CD14-positive monocyte (primary cell): Measurements from ENCODE around the gene DACT3. TPM values are rescaled to one million over a fixed set of nuclear protein-coding genes. Genes with fewer than 3 reads are reported as not detected.

Experiments
- DNase-seq, 3 donors: peaks; one replicate each; pipeline ENCODE4 v3.0.0-alpha.2; 2011 to 2022
- H2AFZ ChIP-seq: 2 replicates; pipeline ENCODE4 v1.6.0; 2012; ENCODE audit warnings: mild to moderate bottlenecking, low read depth, low read length, inconsistent platforms; ENCODE audit not compliant: insufficient read depth, poor library complexity, severe bottlenecking
- H3K27ac ChIP-seq, 2 donors: 1 replicate in 1 of 2; 2 replicates in 1 of 2; pipeline ENCODE4 v1.5.1; 2012 to 2013; ENCODE audit warnings: low read length in 2 of 2, control low read depth in 1 of 2, inconsistent platforms in 1 of 2, low read depth in 1 of 2, mild to moderate bottlenecking in 1 of 2
- H3K27me3 ChIP-seq, 2 donors: one replicate each; pipeline versions ENCODE4 v1.6.0 to v1.6.1; 2011 to 2013; ENCODE audit warnings: low read length in 2 of 2; ENCODE audit not compliant: control insufficient read depth in 2 of 2, insufficient read depth in 2 of 2
- H3K36me3 ChIP-seq, 2 donors: replicated peaks in 1 of 2; 1 replicate in 1 of 2; 2 replicates in 1 of 2; pipeline versions ENCODE4 v1.5.1 to v1.6.1; 2012 to 2013; ENCODE audit warnings: low read length in 2 of 2, control low read depth in 1 of 2, inconsistent platforms in 1 of 2, mild to moderate bottlenecking in 1 of 2; ENCODE audit not compliant: insufficient read depth in 2 of 2, control insufficient read depth in 1 of 2
- H3K4me1 ChIP-seq, 2 donors: 1 replicate in 1 of 2; 2 replicates in 1 of 2; pipeline versions ENCODE4 v1.5.1 to v1.6.1; 2012 to 2013; ENCODE audit warnings: low read length in 2 of 2, control low read depth in 1 of 2, inconsistent platforms in 1 of 2, mild to moderate bottlenecking in 1 of 2, moderate library complexity in 1 of 2; ENCODE audit not compliant: insufficient read depth in 2 of 2, control insufficient read depth in 1 of 2
- H3K4me2 ChIP-seq: replicated peaks from 2 replicates; pipeline ENCODE3; 2012; ENCODE audit warnings: low read length, moderate library complexity, mild to moderate bottlenecking; ENCODE audit not compliant: poor library complexity, severe bottlenecking; ENCODE audit errors: extremely low read depth
- H3K4me3 ChIP-seq, 3 experiments: fragments of 200-600 bp in 1 of 3; sonication (generic) in 1 of 3; replicated peaks in 1 of 3; 1 replicate in 2 of 3; 2 replicates in 1 of 3; pipeline ENCODE4 v1.5.1; 2011 to 2013; ENCODE audit warnings: low read length in 3 of 3, mild to moderate bottlenecking in 3 of 3, control low read depth in 2 of 3, low read depth in 2 of 3, inconsistent platforms in 1 of 3, moderate library complexity in 1 of 3
- H3K79me2 ChIP-seq: 2 replicates; pipeline ENCODE4 v1.6.0; 2012; ENCODE audit warnings: mild to moderate bottlenecking, control low read depth, inconsistent platforms, low read length, moderate library complexity; ENCODE audit not compliant: insufficient read depth
- H3K9ac ChIP-seq: 2 replicates; pipeline ENCODE4 v1.6.0; 2017; ENCODE audit warnings: low read length, mild to moderate bottlenecking; ENCODE audit not compliant: insufficient read depth, poor library complexity, severe bottlenecking
- H3K9me3 ChIP-seq, 2 donors: replicated peaks in 1 of 2; 1 replicate in 1 of 2; 2 replicates in 1 of 2; pipeline versions ENCODE4 v1.5.1 to v1.6.1; 2012 to 2013; ENCODE audit warnings: low read length in 2 of 2, control low read depth in 1 of 2; ENCODE audit not compliant: control insufficient read depth in 1 of 2, insufficient read depth in 1 of 2
- H4K20me1 ChIP-seq: 2 replicates; pipeline ENCODE4 v1.6.0; 2012; ENCODE audit warnings: mild to moderate bottlenecking, low read length, control low read depth, moderate library complexity; ENCODE audit not compliant: insufficient read depth
- H3K27ac Mint-ChIP-seq, 7 donors: one replicate each; pipeline ENCODE4 v1.8.0; 2020; ENCODE audit warnings: mild to moderate bottlenecking in 7 of 7, mixed read lengths in 7 of 7, moderate library complexity in 6 of 7, inconsistent platforms in 2 of 7
- H3K27me3 Mint-ChIP-seq, 3 donors: one replicate each; pipeline ENCODE4 v1.8.0; 2021 to 2022; ENCODE audit warnings: low read depth in 3 of 3, mild to moderate bottlenecking in 3 of 3, mixed read lengths in 3 of 3, moderate library complexity in 3 of 3, inconsistent platforms in 1 of 3
- H3K36me3 Mint-ChIP-seq, 2 donors: one replicate each; pipeline ENCODE4 v1.8.0; 2020; ENCODE audit warnings: mixed read lengths in 2 of 2, inconsistent platforms in 1 of 2, mild to moderate bottlenecking in 1 of 2
- H3K4me1 Mint-ChIP-seq: one replicate; pipeline ENCODE4 v1.8.0; 2020; ENCODE audit warnings: mild to moderate bottlenecking, mixed read lengths
- H3K4me3 Mint-ChIP-seq, 2 donors: one replicate each; pipeline ENCODE4 v1.8.0; 2020; ENCODE audit warnings: mild to moderate bottlenecking in 2 of 2, mixed read lengths in 2 of 2, moderate library complexity in 1 of 2
- H3K9me3 Mint-ChIP-seq, 7 donors: one replicate each; pipeline ENCODE4 v1.8.0; 2020 to 2022; ENCODE audit warnings: mixed read lengths in 7 of 7, mild to moderate bottlenecking in 6 of 7, moderate library complexity in 6 of 7, inconsistent platforms in 2 of 7
- CTCF ChIP-seq: fragments of 200-600 bp; IDR thresholded peaks from one replicate; pipeline ENCODE4 v1.8.0; 2022; ENCODE audit warnings: antibody characterized with exemption, mild to moderate bottlenecking
- WGBS: methylation state at CpG from one replicate; pipeline ENCODE4 v1.1.5; 2013; ENCODE audit warnings: missing lambda C conversion rate; ENCODE audit not compliant: insufficient coverage; 5-methylcytosine and 5-hydroxymethylcytosine counted together
- intact Hi-C, 2 donors: fragments of 100-400 bp; cut with micrococcal nuclease; formaldehyde crosslinking; loops; one replicate each; pipeline versions ENCODE4 v1.15.0 to v1.15.1; 2023
- polyA plus RNA-seq, 3 donors: library from polyadenylated mRNA; depleted of rRNA in 1 of 3; unstranded in 2 of 3; stranded (reverse) in 1 of 3; fragments of 300-500 nt in 2 of 3; fragments of >200 nt in 1 of 3; fragmentation: Illumina TruSeq in 2 of 3; gene quantifications; 1 replicate in 2 of 3; 2 replicates in 1 of 3; pipeline ENCODE4 v1.2.3, GENCODE V29; 2012 to 2021

Gene DACT3
- polyA plus RNA-seq, 3 donors = 0.05 to 0.23 (median 0.09) TPM

- Histone ChIP-seq H3K4me1 (peaks cover 69 to 75% of the 10 kb centered on the region in 2 donors), H3K9ac (peak within 1 kb of the TSS; percentile 59), H3K36me3 (peaks cover 0 to 4% of the 10 kb centered on the region in 2 donors), H2AFZ (peak within 1 kb of the TSS; percentile 55), H3K27me3 (no peaks in the 10 kb centered on the region), H4K20me1 (no peaks in the 10 kb centered on the region), H3K79me2 (peaks cover 6% of the 10 kb centered on the region), H3K27ac (peak within 1 kb of the TSS; percentile 69 to 75), H3K4me2 (peak within 1 kb of the TSS; percentile 69), H3K9me3 (no peaks in the 10 kb centered on the region), H3K4me3 (peak within 1 kb of the TSS; percentile 44 to 75 (median 48))
- Mint-ChIP-seq H3K27ac (peak within 1 kb of the TSS; percentile 88 to 96 (median 92)), H3K9me3 (no peaks in the 10 kb centered on the region), H3K36me3 (peaks cover 24 to 26% of the 10 kb centered on the region in 2 donors), H3K27me3 (peaks cover 6 to 8% (median 7%) of the 10 kb centered on the region in 3 donors), H3K4me3 (peak within 1 kb of the TSS; percentile 87 to 100), H3K4me1 (peaks cover 73% of the 10 kb centered on the region)
- intact Hi-C loops = no loop called here
- peak; percentile 62 to 78 (median 68) for DNase-seq
- 0% methylated on average over 12 of the region's 13 CpGs for WGBS
- TF ChIP-seq CTCF = no peak
These were observed 35.9 kb downstream of the DACT3 start, which contains the start of gene PTGIR for GRCh38 chr19:46624958-46625661. TSS of gene PTGIR (minus strand) at chr19:46625089. CDS start at chr19:46624225, 864 bp downstream.

- Mint-ChIP-seq H3K27ac (peak overlapping the region in 6 of 7 donors; percentile 40 to 96 (median 92)), H3K4me3 (peak overlapping the region; percentile 87 to 100), H3K27me3 (peaks cover 6 to 9% (median 8%) of the 10 kb centered on the region in 3 donors), H3K9me3 (peaks cover 0 to 2% (median 0%) of the 10 kb centered on the region in 7 donors), H3K4me1 (peaks cover 77% of the 10 kb centered on the region), H3K36me3 (peaks cover 24 to 26% of the 10 kb centered on the region in 2 donors)
- intact Hi-C loops = no loop called here
- no peaks in the 10 kb centered on the region for H3K9me3 ChIP-seq
- peak overlapping the region; percentile 22 to 75 (median 48) for H3K4me3 ChIP-seq
- H4K20me1 ChIP-seq = no peaks in the 10 kb centered on the region
- no peak for DNase-seq
- H3K79me2 ChIP-seq = peaks cover 6% of the 10 kb centered on the region
- 87% methylated on average over 28 of the region's 35 CpGs for WGBS
- H3K36me3 ChIP-seq = peaks cover 0 to 4% of the 10 kb centered on the region in 2 donors
- peak overlapping the region; percentile 69 for H3K4me2 ChIP-seq
- H2AFZ ChIP-seq = no peak overlapping the region
- no peak for TF ChIP-seq CTCF
- H3K27me3 ChIP-seq = no peaks in the 10 kb centered on the region
- peak overlapping the region; percentile 0 to 75 for H3K27ac ChIP-seq
- peaks cover 75 to 80% of the 10 kb centered on the region in 2 donors for H3K4me1 ChIP-seq
- H3K9ac ChIP-seq = peak overlapping the region; percentile 59
These were observed 37.0 kb downstream of the DACT3 start for GRCh38 chr19:46623915-46624502.
